OCI-LY3 (cell line): ENCODE results near the gene ATP6V1G2.
"Not testable (repeated sequence)": the region's sequence is repeated elsewhere in the genome, so short reads cannot be mapped to it uniquely, and the experiment has no call there.

Experiments
- H2AFZ ChIP-seq: fragments of 200-600, 300-600 bp; shearing (Covaris generic); 2 replicates; pipeline ENCODE4 v1.6.0; 2014; ENCODE audit warnings: antibody characterized with exemption, low read depth, low read length
- H3K27ac ChIP-seq: fragments of 200-600, 300-600 bp; sonication (generic); 2 replicates; pipeline ENCODE4 v1.5.1; 2014; ENCODE audit warnings: mild to moderate bottlenecking, low read length, moderate library complexity, mixed read lengths
- H3K27me3 ChIP-seq: fragments of 200-600, 300-600 bp; sonication (generic); 2 replicates; pipeline ENCODE4 v1.6.1; 2014; ENCODE audit warnings: low read depth, low read length, mixed read lengths
- H3K36me3 ChIP-seq: fragments of 200-600, 300-600 bp; sonication (generic); replicated peaks from 2 replicates; pipeline ENCODE3; 2014; ENCODE audit warnings: low read depth, low read length, mixed read lengths
- H3K4me1 ChIP-seq: fragments of 300-600, 200-600 bp; sonication (generic); 2 replicates; pipeline ENCODE4 v1.6.1; 2014; ENCODE audit warnings: low read length, mixed read lengths
- H3K4me2 ChIP-seq: fragments of 200-600, 300-600 bp; sonication (generic); 2 replicates; pipeline ENCODE4 v1.6.1; 2014; ENCODE audit warnings: low read length, mixed read lengths
- H3K4me3 ChIP-seq: fragments of 300-600, 200-600 bp; sonication (generic); 2 replicates; pipeline ENCODE4 v1.5.1; 2014; ENCODE audit warnings: antibody characterized with exemption, mild to moderate bottlenecking, low read length, moderate library complexity
- H3K79me2 ChIP-seq: fragments of 300-600, 200-600 bp; shearing (Covaris generic); 2 replicates; pipeline ENCODE4 v1.6.1; 2014; ENCODE audit warnings: mild to moderate bottlenecking, low read length, mixed read lengths
- H3K9ac ChIP-seq: fragments of 300-600, 200-600 bp; shearing (Covaris generic); 2 replicates; pipeline ENCODE4 v1.6.0; 2014; ENCODE audit warnings: mild to moderate bottlenecking, low read length, moderate library complexity
- H3K9me3 ChIP-seq: fragments of 200-600, 300-600 bp; shearing (Covaris generic); 2 replicates; pipeline ENCODE4 v1.6.1; 2014; ENCODE audit warnings: low read length, mixed read lengths; ENCODE audit not compliant: insufficient read depth
- H4K20me1 ChIP-seq: fragments of 200-600, 300-600 bp; sonication (generic); 2 replicates; pipeline ENCODE4 v1.6.1; 2016; ENCODE audit warnings: low read length, mixed read lengths; ENCODE audit not compliant: insufficient read depth
- EZH2phosphoT487 ChIP-seq: fragments of 200-600 bp; shearing (Covaris generic); IDR thresholded peaks from 2 replicates; pipeline ENCODE4 v1.6.1; 2018; ENCODE audit warnings: antibody characterized with exemption, mixed run types, low read depth
- TF ChIP-seq, protein P1 (sequence below): fragments of 200-600, 300-600 bp; sonication (generic); IDR thresholded peaks from 2 replicates; pipeline ENCODE4 v1.5.1; 2014; ENCODE audit warnings: antibody characterized with exemption, low read length, low read depth

ATP6V1G2 gene

DNA sequence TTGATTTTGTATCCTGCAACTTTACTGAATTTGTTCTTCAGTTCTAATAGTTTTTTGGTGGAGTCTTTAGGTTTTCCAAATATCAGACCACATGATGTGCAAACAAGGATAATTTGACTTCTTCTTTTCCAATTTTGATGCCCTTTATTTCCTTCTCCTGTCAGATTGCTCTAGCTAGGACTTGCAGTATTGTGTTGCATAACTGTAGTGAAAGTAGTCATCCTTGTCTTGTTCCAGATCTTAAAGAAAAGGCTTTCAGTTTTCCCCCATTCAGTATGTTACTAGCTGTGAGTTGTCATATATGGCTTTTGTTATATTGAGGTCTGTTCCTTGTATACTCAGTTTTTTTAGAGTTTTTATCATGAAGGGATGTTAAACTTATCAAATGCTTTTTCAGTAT lies 43.8 kb downstream of the ATP6V1G2 start:
- no peak for TF ChIP-seq EZH2phosphoT487
- TF ChIP-seq, protein P1, sequence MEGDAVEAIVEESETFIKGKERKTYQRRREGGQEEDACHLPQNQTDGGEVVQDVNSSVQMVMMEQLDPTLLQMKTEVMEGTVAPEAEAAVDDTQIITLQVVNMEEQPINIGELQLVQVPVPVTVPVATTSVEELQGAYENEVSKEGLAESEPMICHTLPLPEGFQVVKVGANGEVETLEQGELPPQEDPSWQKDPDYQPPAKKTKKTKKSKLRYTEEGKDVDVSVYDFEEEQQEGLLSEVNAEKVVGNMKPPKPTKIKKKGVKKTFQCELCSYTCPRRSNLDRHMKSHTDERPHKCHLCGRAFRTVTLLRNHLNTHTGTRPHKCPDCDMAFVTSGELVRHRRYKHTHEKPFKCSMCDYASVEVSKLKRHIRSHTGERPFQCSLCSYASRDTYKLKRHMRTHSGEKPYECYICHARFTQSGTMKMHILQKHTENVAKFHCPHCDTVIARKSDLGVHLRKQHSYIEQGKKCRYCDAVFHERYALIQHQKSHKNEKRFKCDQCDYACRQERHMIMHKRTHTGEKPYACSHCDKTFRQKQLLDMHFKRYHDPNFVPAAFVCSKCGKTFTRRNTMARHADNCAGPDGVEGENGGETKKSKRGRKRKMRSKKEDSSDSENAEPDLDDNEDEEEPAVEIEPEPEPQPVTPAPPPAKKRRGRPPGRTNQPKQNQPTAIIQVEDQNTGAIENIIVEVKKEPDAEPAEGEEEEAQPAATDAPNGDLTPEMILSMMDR, result no peak
- H3K9me3 ChIP-seq, result no peaks in the 10 kb centered on the region
- H3K4me2 ChIP-seq, result no peak overlapping the region
- peaks cover 25% of the 10 kb centered on the region for H3K79me2 ChIP-seq
- no peak overlapping the region for H3K27ac ChIP-seq
- no peaks in the 10 kb centered on the region for H3K36me3 ChIP-seq
- no peaks in the 10 kb centered on the region for H3K27me3 ChIP-seq
- no peak overlapping the region for H2AFZ ChIP-seq
- H3K4me1 ChIP-seq, result no peaks in the 10 kb centered on the region
- H4K20me1 ChIP-seq, result 0 out of 2 replicates have a peak, but pooled peaks cover 3% of the 10 kb centered on the region
- H3K9ac ChIP-seq, result no peak overlapping the region
- H3K4me3 ChIP-seq, result no peak overlapping the region

DNA sequence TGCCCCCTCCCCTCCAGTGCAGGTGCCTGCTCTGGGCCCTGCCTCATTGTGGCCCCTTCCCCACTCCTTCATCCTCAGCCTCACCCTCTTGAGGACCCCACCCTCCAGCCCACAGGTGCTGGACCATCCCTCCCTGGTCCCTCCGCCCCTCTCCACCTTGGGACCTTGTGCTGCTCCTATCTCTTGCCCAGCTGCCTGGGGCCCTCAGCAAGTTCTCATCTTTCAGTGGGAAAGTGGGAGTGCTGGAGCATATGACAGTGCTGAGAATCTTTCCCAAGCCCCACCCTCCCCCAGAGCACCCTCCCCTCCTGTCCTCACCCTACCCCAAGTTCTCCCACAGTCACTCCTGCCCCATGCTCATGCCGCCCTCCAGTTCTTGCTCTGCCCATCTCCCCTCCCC lies 46.8 kb downstream of the ATP6V1G2 start:
- H3K4me2 ChIP-seq, H3K9me3 ChIP-seq, H4K20me1 ChIP-seq, H3K36me3 ChIP-seq, H2AFZ ChIP-seq, H3K27ac ChIP-seq, H3K27me3 ChIP-seq, H3K4me1 ChIP-seq, H3K9ac ChIP-seq, H3K4me3 ChIP-seq: not testable (repeated sequence)
- peaks cover 33% of the 10 kb centered on the region for H3K79me2 ChIP-seq

DNA sequence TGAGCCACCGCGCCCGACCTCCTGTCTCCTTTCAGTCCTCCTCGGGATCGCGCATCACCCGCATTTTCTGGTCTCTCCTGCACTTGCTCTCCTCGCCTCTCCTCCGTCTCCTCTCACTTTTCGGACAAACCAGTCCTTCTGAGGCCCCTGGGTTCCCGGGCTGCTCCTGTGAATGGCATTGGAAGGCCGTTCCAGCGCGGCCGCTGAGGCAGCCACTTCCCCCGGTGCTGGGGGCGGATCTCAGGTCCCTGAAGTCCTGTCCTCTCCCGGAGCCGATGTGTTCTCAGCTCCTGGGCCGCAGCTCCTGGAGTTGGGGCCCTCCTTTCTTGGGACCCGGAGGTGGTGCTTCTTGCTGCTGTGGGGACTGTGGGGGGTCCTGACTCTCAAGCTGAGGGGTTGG lies 47.7 kb downstream of the ATP6V1G2 start:
- no peak overlapping the region for H3K9ac ChIP-seq
- H3K36me3 ChIP-seq, result no peaks in the 10 kb centered on the region
- H3K4me3 ChIP-seq, result no peak overlapping the region

DNA sequence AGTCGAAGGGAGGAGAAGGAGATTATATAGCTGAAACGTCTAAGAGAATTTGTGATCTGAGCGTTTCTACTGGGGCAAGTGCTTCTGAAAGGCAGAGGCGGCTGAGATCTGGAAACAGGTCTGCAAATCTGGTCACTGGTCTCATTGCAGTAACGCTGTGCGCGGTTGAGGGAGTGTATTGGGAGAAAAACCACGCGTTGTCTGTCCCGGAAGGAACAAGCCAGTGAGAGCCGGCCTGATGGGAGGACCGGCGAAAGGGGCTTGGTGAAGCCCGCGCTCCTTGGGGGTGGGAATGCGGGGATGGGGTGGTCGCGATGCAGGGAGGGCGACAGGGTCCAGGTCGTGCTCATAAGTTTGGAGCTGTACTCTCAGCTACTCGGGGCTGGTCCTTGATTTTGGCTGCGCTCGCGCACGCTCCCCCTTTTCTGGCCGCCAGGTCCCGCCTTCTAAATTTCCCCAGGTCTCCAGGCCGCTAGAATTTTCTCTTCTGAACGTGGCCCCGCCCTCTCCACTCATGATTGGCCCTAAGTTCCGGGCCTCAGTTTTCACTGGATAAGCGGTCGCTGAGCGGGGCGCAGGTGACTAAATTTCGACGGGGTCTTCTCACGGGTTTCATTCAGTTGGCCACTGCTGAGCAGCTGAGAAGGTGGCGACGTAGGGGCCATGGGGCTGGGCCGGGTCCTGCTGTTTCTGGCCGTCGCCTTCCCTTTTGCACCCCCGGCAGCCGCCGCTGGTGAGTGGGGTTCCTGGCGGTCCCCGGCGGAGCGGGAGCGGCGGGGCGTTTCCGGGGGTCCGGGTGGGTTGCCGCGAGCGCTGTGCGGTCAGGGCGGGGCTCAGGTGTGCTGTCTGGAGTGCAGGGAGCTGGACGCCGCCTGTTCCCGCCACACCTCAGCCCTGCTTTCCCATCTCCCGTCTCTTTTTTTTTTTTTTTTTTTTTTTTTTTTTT lies 48.6 kb downstream of the ATP6V1G2 start, which contains the start of gene MICB:
TSS of gene MICB (plus strand) at position 615 of the 946 bp plus-strand sequence. CDS start at position 664, 49 bp downstream.
- no peak within 1 kb of the TSS for H2AFZ ChIP-seq
- TF ChIP-seq EZH2phosphoT487, result no peak
- TF ChIP-seq, protein P1, result no peak
- H3K4me1 ChIP-seq, result 0 out of 2 replicates have a peak, but pooled peaks cover 6% of the 10 kb centered on the region
- peaks cover 21% of the 10 kb centered on the region for H3K79me2 ChIP-seq
- H3K9ac ChIP-seq, result no peak within 1 kb of the TSS
- 0 out of 2 replicates have a peak, but pooled peaks cover 3% of the 10 kb centered on the region for H4K20me1 ChIP-seq
- H3K9me3 ChIP-seq, result no peaks in the 10 kb centered on the region
- H3K4me2 ChIP-seq, result no peak within 1 kb of the TSS
- no peak within 1 kb of the TSS for H3K27ac ChIP-seq
- no peaks in the 10 kb centered on the region for H3K36me3 ChIP-seq
- no peaks in the 10 kb centered on the region for H3K27me3 ChIP-seq
- no peak within 1 kb of the TSS for H3K4me3 ChIP-seq

More for the DNA sequence above, 47.7 kb downstream of the ATP6V1G2 start:
- no peak overlapping the region for H2AFZ ChIP-seq
- 0 out of 2 replicates have a peak, but pooled peaks cover 3% of the 10 kb centered on the region for H4K20me1 ChIP-seq
- H3K27me3 ChIP-seq, result no peaks in the 10 kb centered on the region
- H3K79me2 ChIP-seq, result peaks cover 30% of the 10 kb centered on the region
- H3K4me1 ChIP-seq, result 0 out of 2 replicates have a peak, but pooled peaks cover 3% of the 10 kb centered on the region
- H3K27ac ChIP-seq, result no peak overlapping the region
- H3K9me3 ChIP-seq, result no peaks in the 10 kb centered on the region
- no peak for TF ChIP-seq EZH2phosphoT487
- TF ChIP-seq, protein P1, result no peak
- H3K4me2 ChIP-seq, result no peak overlapping the region

DNA sequence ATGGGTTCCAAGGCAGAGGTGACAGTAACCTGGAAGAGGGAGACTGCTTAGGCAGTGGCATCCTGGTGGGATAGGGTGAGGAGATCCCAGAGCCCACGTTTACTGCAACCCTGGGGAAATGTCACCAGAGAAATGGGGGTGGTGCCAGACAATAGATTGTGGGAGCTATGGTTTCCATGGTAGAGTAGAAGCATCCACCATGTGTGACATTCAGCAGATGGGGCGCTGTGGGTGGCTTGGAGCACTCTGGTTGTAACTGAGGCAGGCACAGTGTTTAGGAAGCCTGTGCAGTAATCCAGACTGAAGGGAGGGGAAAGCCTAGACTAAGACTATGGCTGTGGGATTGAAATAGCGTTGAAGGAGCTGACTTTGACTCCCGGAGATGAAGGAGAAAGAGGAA lies 49.6 kb downstream of the ATP6V1G2 start:
- H3K9me3 ChIP-seq, H3K4me3 ChIP-seq, H3K4me1 ChIP-seq, H3K9ac ChIP-seq, H3K27ac ChIP-seq, H3K36me3 ChIP-seq, H3K27me3 ChIP-seq, H3K4me2 ChIP-seq, H2AFZ ChIP-seq, H4K20me1 ChIP-seq: not testable (repeated sequence)
- H3K79me2 ChIP-seq, result peaks cover 16% of the 10 kb centered on the region
